Measurements from ENCODE around the gene BMPR1B. TPM values are rescaled to one million over a fixed set of nuclear protein-coding genes. Genes with fewer than 3 reads are reported as not detected.

The BMPR1B gene
- total and polyA plus RNA-seq, 9 of the 15 experiments (the other 6 are each of a cell fraction or from before 2014, with no cell fraction given), result 0.01 TPM; not detected in 8

DNA sequence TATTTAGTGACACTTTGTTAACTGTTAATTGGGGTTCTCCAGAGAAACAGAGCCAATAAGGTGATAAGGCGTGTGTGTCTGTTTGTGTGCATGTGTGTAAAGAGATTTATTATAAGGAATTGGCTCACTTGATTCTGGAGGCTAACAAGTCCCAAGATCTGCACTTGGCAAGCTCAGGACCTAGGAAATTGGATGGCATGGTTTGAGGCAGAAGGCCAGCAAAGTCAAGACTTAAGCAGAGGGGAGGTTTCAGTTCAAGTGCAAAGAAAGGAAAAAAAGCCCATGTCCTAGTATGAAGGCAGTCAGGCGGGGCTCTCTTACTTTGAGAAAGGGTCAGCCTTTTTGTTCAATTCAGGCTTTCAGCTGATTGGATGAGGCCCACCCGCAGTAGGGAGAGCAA lies 314.1 kb downstream of the BMPR1B start (continued):
- TF ChIP-seq, protein P1, sequence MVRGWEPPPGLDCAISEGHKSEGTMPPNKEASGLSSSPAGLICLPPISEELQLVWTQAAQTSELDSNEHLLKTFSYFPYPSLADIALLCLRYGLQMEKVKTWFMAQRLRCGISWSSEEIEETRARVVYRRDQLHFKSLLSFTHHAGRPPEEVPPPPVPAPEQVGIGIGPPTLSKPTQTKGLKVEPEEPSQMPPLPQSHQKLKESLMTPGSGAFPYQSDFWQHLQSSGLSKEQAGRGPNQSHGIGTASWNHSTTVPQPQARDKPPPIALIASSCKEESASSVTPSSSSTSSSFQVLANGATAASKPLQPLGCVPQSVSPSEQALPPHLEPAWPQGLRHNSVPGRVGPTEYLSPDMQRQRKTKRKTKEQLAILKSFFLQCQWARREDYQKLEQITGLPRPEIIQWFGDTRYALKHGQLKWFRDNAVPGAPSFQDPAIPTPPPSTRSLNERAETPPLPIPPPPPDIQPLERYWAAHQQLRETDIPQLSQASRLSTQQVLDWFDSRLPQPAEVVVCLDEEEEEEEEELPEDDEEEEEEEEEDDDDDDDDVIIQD (CRISPR knock-in tag; IDR thresholded peaks at IDR 0.05), result no peak
- TF ChIP-seq, protein P2, sequence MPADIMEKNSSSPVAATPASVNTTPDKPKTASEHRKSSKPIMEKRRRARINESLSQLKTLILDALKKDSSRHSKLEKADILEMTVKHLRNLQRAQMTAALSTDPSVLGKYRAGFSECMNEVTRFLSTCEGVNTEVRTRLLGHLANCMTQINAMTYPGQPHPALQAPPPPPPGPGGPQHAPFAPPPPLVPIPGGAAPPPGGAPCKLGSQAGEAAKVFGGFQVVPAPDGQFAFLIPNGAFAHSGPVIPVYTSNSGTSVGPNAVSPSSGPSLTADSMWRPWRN (IDR thresholded peaks at IDR 0.05; ENCODE audit: low read depth), result no peak
- TF ChIP-seq POLR2H (tag; IDR thresholded peaks at IDR 0.05; ENCODE audit: low read depth), result no peak
- TF ChIP-seq FOXA1 (IDR thresholded peaks at IDR 0.05; ENCODE audit: borderline replicate concordance), result no peak
- TF ChIP-seq CXXC5 (CRISPR knock-in tag; IDR thresholded peaks at IDR 0.05), result no peak
- no peak for TF ChIP-seq BRD4 (IDR thresholded peaks at IDR 0.05)

DNA sequence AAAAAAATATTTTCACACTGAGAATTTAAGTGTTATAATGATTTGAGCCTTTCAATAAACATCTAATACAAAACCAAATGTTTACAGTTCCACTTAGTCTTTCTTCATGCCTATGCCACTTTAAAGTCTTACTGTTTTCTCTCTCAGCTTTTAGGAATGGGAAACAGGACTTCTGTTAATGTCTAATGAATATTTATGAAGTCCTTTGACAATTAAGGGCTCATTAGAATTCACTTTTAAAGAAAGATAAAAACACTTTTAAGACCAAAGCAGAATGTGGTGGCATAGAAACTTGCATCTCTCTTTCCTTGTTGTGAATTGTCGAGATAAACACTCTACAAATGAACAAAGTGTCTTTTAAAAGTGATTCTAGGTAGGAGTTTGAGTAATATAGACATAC lies 315.9 kb downstream of the BMPR1B start:
- no peak for ATAC-seq

More for the DNA sequence above, 315.9 kb downstream of the BMPR1B start:
- Histone ChIP-seq H3K27me3 (ENCODE audit: control insufficient read depth in 2 of 2, insufficient read depth in 2 of 2, low read length in 2 of 2) (no peaks in the 10 kb centered on the region), H3K9me3 (replicated peaks; ENCODE audit: control insufficient read depth, insufficient read depth, low read depth, low read length) (0 out of 2 replicates have a peak, but pooled peaks cover 1% of the 10 kb centered on the region), H3K4me1 (replicated peaks in 1 of 2; ENCODE audit: control insufficient read depth in 2 of 2, insufficient read depth in 2 of 2, low read length in 2 of 2) (no peaks in the 10 kb centered on the region), H3K9me1 (ENCODE audit: control insufficient read depth, insufficient read depth, low read length) (no peaks in the 10 kb centered on the region), H3K36me3 (ENCODE audit: control insufficient read depth, insufficient read depth, low read length) (no peaks in the 10 kb centered on the region), H3K79me2 (ENCODE audit: control insufficient read depth, insufficient read depth, low read length) (no peaks in the 10 kb centered on the region), H3K4me3 (no peak overlapping the region), H3K27ac (ENCODE audit: extremely low read depth, low read depth, low read length) (no peak overlapping the region), H4K20me1 (replicated peaks; ENCODE audit: control insufficient read depth, insufficient read depth, low read length) (no peaks in the 10 kb centered on the region), H3K9ac (ENCODE audit: insufficient read depth in 1 of 2, low read depth in 2 of 2, low read length in 2 of 2) (no peak overlapping the region), H2AFZ (ENCODE audit: low read depth, low read length) (no peak overlapping the region), H3K4me2 (ENCODE audit: insufficient read depth, low read length) (no peak overlapping the region)
- CTCF ChIA-PET (ENCODE audit: low intra/inter-chr PET ratio), result no interaction called here
- no peak for FAIRE-seq
- in situ Hi-C loops (cut with MboI), result no loop called here
- BruUV-seq (replicated peaks), result no TSS peak
- TF ChIP-seq ZNF124 (CRISPR knock-in tag; IDR thresholded peaks at IDR 0.05), result no peak
- POLR2A ChIA-PET, result no interaction called here
- WGBS (ENCODE audit: insufficient coverage, low coverage, missing lambda C conversion rate), result 0% methylated on average over 1 of the region's 1 CpG
- DNase-seq (ENCODE audit: extremely low read depth in 1 of 4, low spot score in 3 of 4), result no peak
- intact Hi-C loops (cut with micrococcal nuclease), result no loop called here
